HG03280 (cell line): ENCODE measurements around the gene KIAA1217.
A peak's percentile ranks its signal among the peaks of the same experiment; 100 is the strongest.

Experiments used
- ATAC-seq: cut with Tn5 transposase; IDR thresholded peaks from one replicate; pipeline ENCODE4 v1.9.1; 2021; ENCODE audit warnings: mild to moderate bottlenecking, moderate library complexity; ENCODE audit not compliant: unreplicated experiment

The KIAA1217 gene

DNA sequence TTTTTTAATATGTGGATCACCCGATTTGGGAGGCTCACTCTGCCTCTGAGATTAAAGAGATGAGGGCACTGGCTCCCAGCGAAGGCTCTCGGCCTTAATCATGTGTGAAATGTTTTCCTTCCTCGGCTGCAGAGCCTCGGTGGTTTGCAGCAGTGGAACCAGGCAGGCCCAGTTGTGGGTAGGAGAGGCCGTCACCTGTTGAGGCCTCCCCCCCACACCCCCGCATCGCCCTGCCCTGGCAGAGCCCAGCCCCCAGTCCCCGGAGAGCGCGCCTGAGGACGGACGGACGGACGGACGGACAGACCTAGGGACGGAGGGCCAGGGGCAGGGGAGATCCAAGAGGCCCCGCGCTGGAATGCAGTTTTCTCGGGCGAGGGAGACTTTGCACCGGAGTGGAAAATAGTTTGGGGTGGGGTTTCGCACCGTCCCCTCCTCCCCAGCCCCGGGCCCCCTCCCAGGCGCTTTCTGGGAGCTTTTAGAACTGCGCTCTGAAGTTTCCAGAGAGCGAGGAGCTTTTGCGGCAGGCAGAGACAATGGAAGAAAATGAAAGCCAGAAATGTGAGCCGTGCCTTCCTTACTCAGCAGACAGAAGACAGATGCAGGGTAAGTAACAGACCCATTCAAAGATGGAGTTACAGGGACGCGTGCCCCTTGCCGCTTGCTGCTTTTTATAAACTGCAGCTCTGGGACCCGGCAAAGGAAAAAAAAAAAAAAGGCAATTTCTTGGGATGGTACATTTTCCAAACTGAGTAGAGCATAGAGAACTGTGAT lies at the start of gene KIAA1217:
KIAA1217 (plus strand) TSS at position 478 of the 771 bp plus-strand sequence; CDS start at position 534, 56 bp downstream.
- ATAC-seq = peak; percentile 33

- no peak for ATAC-seq
Measured at GRCh38 chr10:24162206-24162985, 46.5 kb upstream of the KIAA1217 start.

GRCh38 chr10:24163485-24163884 lies 45.5 kb upstream of the KIAA1217 start:
- ATAC-seq = no peak

DNA sequence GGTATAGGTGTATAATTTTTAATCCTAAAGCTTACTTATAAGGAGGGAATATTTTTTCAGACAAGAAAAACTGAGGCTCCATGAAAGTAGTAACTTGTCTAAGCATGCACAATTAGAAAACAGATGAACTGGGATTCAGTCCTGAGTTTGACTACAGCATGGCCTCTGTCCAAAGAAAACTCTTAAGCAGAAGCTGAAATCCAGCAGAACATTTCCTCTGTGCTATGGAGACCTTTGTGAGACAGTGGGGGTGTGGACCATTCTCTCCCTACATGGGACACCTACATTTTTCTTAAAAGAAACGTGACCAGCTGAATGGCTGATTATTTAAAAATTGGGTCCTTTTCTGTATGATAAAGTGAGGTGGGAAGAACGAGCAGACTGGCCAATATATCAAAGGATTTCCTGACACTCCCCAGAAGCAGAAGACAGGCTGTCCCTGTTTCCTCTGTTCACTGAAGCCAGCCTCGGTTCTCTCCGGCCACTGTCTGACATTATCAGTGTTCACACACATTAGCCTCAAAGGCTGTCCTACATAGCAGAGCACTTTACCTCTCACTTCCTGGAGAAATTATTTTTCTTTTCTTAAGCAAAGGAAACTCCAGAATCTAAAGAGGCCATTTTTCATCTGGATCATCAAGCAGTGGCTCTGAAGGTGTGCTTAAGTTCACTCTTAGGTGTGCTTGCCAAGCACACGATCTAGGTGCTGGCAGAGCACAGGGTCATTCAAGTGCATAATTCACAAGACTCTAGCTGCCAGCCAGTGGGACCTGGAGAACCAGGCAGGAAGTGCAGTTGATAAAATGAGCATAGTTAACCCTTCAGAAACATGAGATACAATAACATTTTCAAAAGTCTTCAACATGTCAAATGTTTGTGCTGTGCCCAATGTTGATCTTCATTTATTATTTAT lies 40.4 kb upstream of the KIAA1217 start:
- no peak for ATAC-seq

DNA sequence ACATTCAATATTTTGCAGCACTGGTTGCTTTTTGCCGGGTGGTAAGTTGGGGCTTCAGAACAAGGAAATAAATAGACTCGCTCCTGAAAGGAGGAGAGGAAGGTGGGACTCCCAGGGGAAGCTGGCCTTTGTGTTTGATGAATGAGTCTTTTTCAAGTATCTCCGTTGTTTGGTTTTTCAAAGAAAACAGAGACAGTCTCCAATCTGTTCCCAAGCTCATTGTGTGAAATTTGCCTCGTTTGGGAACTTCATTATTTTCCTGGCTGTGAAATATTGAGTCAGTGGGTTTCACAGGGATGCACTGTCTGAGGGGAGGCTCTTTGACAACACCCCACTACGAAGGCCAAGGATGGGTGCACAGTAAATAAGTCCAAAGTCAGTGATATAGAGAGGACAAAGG lies 38.7 kb upstream of the KIAA1217 start:
- ATAC-seq = no peak

DNA sequence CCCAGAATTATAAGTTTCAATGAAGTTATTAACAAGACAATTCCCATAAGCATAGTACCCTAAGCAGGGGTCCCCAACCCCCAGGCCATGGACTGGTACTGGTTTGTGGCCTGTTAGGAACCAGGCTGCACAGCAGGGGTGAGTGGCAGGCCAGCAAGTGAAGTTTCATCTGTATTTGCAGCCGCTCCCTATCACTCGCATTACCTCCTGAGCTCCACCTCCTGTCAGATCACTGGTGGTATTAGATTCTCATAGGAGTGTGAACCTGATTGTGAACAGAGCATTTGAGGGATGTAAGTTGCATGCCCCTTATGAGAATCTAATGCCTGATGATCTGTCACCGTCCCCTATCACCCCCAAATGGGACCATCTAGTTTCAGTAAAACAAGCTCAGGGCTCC lies 36.0 kb upstream of the KIAA1217 start:
- ATAC-seq = no peak

GRCh38 chr10:24174014-24174413 lies 34.9 kb upstream of the KIAA1217 start:
- ATAC-seq = no peak

- ATAC-seq = no peak
Measured at GRCh38 chr10:24176658-24177057, 32.3 kb upstream of the KIAA1217 start.

DNA sequence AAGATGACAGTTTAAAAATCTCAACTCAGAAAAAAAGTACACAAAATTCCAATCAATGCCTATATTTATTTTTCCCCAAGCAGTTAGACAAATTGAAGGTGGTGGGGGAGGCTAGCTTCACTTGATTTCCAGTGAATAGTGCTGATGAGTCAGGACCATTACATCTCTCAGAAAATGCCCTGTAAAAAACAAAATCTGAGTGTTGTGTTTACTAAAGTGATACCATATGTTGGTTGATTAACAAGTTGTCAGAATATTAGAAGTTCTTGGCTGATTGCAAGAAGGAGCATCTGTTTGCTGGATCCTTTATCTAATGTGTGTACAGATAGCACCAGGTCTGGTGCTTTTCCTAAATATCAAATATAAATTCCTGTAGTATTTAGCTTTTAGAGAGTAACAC lies 31.3 kb upstream of the KIAA1217 start:
- ATAC-seq = no peak

DNA sequence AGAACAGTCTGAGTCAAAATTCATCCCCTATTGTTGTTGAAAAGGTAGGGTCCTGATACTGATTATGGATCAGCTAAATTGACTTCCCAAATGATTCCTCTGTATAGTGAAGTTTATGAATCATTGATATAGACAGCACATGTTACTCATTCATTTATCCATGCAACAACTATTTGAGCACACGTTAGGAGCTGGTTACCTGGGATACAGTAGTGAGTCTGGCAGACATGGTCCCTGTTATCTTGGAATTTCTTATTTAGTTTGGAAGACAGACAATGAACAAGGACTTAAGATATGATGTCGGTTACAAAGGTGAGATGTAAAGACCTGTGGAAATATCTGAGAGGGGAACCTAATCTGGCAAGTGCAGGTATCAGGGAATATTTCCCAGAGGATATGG lies 28.0 kb upstream of the KIAA1217 start:
- ATAC-seq = no peak

- ATAC-seq = no peak
Measured at GRCh38 chr10:24184455-24184854, 24.5 kb upstream of the KIAA1217 start.

DNA sequence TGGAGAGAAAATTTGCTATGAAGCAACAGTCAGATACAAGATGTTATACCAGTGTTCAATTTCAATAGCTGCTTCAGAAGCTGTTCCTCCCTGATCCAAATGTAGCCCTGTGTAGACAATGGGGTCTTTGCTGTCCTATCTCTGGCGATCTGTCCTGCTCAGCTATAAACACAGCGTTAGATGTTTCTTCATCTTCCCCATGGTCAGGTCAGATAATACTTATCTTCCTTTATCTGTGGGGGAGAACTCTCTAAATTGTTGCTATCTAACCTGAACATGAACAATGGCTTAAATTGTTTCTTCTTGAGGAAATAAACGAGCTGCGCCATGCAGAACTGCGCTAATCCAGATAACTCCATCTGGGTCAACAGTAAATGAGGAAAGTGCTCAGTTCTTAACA lies 15.6 kb upstream of the KIAA1217 start:
- no peak for ATAC-seq

DNA sequence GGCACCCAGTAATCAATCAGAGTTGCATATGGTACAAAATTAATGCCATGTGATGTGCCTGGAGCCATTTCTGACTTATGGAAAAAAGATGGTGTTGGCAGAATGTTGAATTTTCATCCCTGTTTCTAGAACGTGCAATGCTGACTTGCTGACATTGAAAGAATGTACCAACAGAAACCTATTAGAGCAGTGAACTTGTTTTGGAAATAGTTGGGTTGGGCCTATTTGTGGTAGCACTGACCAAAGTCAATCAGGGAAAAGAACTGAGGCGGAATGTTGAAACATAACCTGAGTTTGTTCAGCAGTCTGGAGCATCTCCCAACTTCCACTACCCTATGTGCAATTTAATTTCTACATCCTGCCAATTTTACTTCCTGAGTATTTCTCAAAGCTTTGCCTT lies 11.7 kb upstream of the KIAA1217 start:
- no peak for ATAC-seq

- no peak for ATAC-seq
Measured at GRCh38 chr10:24201503-24202180, 7.3 kb upstream of the KIAA1217 start.

DNA sequence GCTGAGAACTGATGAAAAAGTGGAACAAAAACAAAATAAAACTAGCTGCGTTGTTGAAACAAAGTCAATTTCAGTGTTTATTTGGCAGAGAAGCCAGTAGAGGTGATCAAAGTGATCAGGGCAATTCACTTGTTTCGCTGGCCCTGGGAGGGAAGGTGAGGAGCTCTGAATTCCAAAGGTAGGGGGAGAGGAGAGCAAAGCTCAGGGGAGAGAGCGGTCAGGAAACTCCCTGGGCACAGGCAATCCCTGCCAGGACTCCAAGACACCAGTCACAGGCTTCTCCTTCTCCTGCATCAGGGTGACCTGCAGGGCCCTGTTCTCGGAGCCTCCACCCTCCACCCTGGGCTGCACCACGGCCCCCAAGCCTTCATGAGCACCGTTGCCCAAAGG lies 6.8 kb upstream of the KIAA1217 start:
- no peak for ATAC-seq

GRCh38 chr10:24205821-24206220 lies 3.1 kb upstream of the KIAA1217 start:
- no peak for ATAC-seq

DNA sequence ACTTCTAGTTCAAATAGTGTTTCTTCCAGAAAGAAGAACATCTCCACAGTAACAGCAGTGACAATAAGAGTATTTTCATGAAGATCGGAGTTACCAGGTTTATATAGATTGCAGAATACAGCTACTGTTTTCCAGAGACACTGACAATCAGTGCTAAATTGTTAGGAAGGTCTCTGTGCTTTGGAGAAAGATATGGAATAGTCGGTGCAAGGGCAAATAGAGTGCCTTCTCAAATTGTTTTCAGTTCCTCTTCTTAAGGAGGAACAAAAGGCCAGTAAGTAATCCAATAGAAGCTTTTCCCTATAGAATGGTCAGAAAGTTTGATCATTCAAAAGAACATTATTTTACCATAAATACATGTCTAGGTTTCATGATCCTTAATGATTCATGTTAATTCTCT lies 2.6 kb upstream of the KIAA1217 start:
- no peak for ATAC-seq

DNA sequence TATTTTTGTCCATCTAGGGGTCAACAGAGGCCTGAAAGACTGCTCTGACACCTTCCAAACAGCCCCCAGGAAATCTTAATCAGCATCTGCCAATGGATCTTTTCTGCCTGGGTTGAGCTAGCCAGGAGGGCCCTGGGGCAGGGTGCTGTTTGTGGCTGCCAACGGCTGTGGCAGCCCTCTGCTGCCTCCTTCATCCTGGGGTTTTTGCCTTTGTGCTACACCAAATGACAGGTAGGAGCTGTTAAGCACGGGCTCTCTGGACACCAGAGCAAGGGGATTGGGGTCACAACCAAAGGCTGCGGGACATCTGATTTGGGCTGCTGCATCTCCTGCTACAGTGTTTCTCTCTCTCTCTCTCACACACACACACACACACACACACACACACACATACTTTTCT lies 2.0 kb upstream of the KIAA1217 start:
- no peak for ATAC-seq

DNA sequence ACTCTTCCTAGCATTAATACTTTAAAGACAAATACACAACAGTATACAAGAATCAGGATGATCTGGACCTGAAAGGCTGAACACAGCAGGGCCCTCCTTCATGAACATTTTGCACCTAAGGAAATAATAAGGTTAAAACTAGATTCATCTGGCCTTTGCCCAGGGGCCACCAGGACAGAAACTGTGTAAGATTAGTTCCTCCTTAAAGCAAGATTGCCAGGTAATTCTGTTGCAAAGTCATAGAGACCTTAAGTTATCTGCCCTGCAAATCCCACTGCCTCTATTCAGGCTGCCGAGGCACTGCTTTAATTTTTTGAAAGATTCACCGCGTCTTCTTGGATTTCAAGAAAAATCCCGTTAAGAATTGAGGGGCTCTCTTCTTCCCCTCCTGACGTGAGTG lies 1.6 kb upstream of the KIAA1217 start:
- no peak for ATAC-seq

- no peak for ATAC-seq
Measured at GRCh38 chr10:24207781-24208611, 942 bp upstream of the KIAA1217 start.
